H9 (cell line): ENCODE results near the gene SPRR1A. TPM values are rescaled to one million over a fixed set of nuclear protein-coding genes. Genes with fewer than 3 reads are reported as not detected.

Experiments
- DNase-seq: peaks from one replicate; pipeline ENCODE4 v3.0.0-alpha.2; 2017
- H2AFZ ChIP-seq: one replicate; pipeline ENCODE4 v1.6.1; 2013; ENCODE audit warnings: mild to moderate bottlenecking, low read length, control low read depth, moderate library complexity
- H2AK5ac ChIP-seq: 2 replicates; pipeline ENCODE4 v1.6.1; 2013; ENCODE audit warnings: low read length, control low read depth, mixed read lengths; ENCODE audit not compliant: insufficient read length
- H2BK120ac ChIP-seq: one replicate; pipeline ENCODE4 v1.6.1; 2013; ENCODE audit warnings: low read depth, mild to moderate bottlenecking, low read length, control low read depth, inconsistent platforms; ENCODE audit not compliant: poor library complexity, severe bottlenecking
- H2BK12ac ChIP-seq: 2 replicates; pipeline ENCODE4 v1.6.1; 2013; ENCODE audit warnings: low read length, control low read depth, mixed read lengths, low read depth; ENCODE audit not compliant: insufficient read length
- H2BK15ac ChIP-seq: 2 replicates; pipeline ENCODE4 v1.6.1; 2013; ENCODE audit warnings: low read depth, low read length, control low read depth
- H2BK20ac ChIP-seq: one replicate; pipeline ENCODE4 v1.6.1; 2013; ENCODE audit warnings: low read depth, mild to moderate bottlenecking, low read length, control low read depth, inconsistent platforms; ENCODE audit not compliant: poor library complexity, severe bottlenecking
- H2BK5ac ChIP-seq: 2 replicates; pipeline ENCODE4 v1.6.1; 2013; ENCODE audit warnings: low read length, control low read depth, mixed read lengths; ENCODE audit not compliant: insufficient read length
- H3K14ac ChIP-seq: 2 replicates; pipeline ENCODE4 v1.6.1; 2013; ENCODE audit warnings: low read length, control low read depth; ENCODE audit not compliant: insufficient read depth
- H3K18ac ChIP-seq: 2 replicates; pipeline ENCODE4 v1.6.1; 2013; ENCODE audit warnings: low read depth, mild to moderate bottlenecking, mixed read lengths, low read length, control low read depth; ENCODE audit not compliant: insufficient read length
- H3K23ac ChIP-seq: 2 replicates; pipeline ENCODE4 v1.6.1; 2013; ENCODE audit warnings: low read length, control low read depth, mixed read lengths, low read depth; ENCODE audit not compliant: insufficient read length
- H3K23me2 ChIP-seq: 2 replicates; pipeline ENCODE4 v1.6.1; 2013; ENCODE audit warnings: low read depth, mild to moderate bottlenecking, mixed read lengths, low read length, control low read depth; ENCODE audit not compliant: insufficient read length, poor library complexity, severe bottlenecking
- H3K27ac ChIP-seq: 2 replicates; pipeline ENCODE4 v1.5.1; 2013; ENCODE audit warnings: low read length, control low read depth, mixed read lengths, low read depth; ENCODE audit not compliant: insufficient read length
- H3K27me3 ChIP-seq: 2 replicates; pipeline ENCODE4 v1.6.1; 2013; ENCODE audit warnings: low read length, control low read depth, inconsistent platforms; ENCODE audit not compliant: insufficient read depth
- H3K4ac ChIP-seq: 2 replicates; pipeline ENCODE4 v1.6.1; 2013; ENCODE audit warnings: low read depth, mild to moderate bottlenecking, control low read depth, inconsistent platforms, low read length, moderate library complexity
- H3K4me1 ChIP-seq: 2 replicates; pipeline ENCODE4 v1.6.1; 2013; ENCODE audit warnings: low read length, control low read depth, inconsistent platforms; ENCODE audit not compliant: insufficient read depth
- H3K4me2 ChIP-seq: 2 replicates; pipeline ENCODE4 v1.6.1; 2013; ENCODE audit warnings: low read length, control low read depth, mixed read lengths; ENCODE audit not compliant: insufficient read length, insufficient read depth
- H3K56ac ChIP-seq: 2 replicates; pipeline ENCODE4 v1.6.1; 2013; ENCODE audit warnings: low read depth, mild to moderate bottlenecking, mixed read lengths, low read length, control low read depth; ENCODE audit not compliant: insufficient read length
- H3K79me1 ChIP-seq: 2 replicates; pipeline ENCODE4 v1.6.1; 2013; ENCODE audit warnings: low read depth, mild to moderate bottlenecking, moderate library complexity, low read length, control low read depth, inconsistent platforms; ENCODE audit not compliant: insufficient read depth, poor library complexity, severe bottlenecking
- H3K79me2 ChIP-seq: 2 replicates; pipeline ENCODE4 v1.6.1; 2013; ENCODE audit warnings: low read length, control low read depth, inconsistent platforms; ENCODE audit not compliant: insufficient read depth
- H3K9ac ChIP-seq: 2 replicates; pipeline ENCODE4 v1.6.1; 2013; ENCODE audit warnings: low read length, control low read depth, mixed read lengths; ENCODE audit not compliant: insufficient read length; ENCODE audit errors: extremely low read depth
- H3K9me3 ChIP-seq: one replicate; pipeline ENCODE4 v1.6.1; 2013; ENCODE audit warnings: low read depth, low read length, inconsistent platforms; ENCODE audit not compliant: control insufficient read depth
- H3T11ph ChIP-seq: one replicate; pipeline ENCODE4 v1.6.1; 2013; ENCODE audit warnings: mild to moderate bottlenecking, low read length, control low read depth, inconsistent platforms
- H4K20me1 ChIP-seq: one replicate; pipeline ENCODE4 v1.6.1; 2013; ENCODE audit not compliant: control insufficient read depth, insufficient read length, insufficient read depth
- H4K5ac ChIP-seq: 2 replicates; pipeline ENCODE4 v1.6.1; 2013; ENCODE audit warnings: low read depth, mild to moderate bottlenecking, mixed read lengths, low read length, control low read depth; ENCODE audit not compliant: insufficient read length
- H4K8ac ChIP-seq: replicated peaks from 2 replicates; pipeline ENCODE4 v1.6.1; 2013; ENCODE audit warnings: low read length, control low read depth, mixed read lengths, low read depth; ENCODE audit not compliant: insufficient read length
- H4K91ac ChIP-seq: 2 replicates; pipeline ENCODE4 v1.6.1; 2013; ENCODE audit warnings: low read depth, mild to moderate bottlenecking, moderate library complexity, mixed read lengths, low read length, control low read depth; ENCODE audit not compliant: insufficient read length
- H3K27ac Mint-ChIP-seq, 3 experiments: 2 replicates in 2 of 3; 3 replicates in 1 of 3; pipeline ENCODE4 v1.8.0; 2020 to 2021; ENCODE audit warnings: mixed read lengths in 3 of 3, mild to moderate bottlenecking in 1 of 3, moderate library complexity in 1 of 3
- H3K27me3 Mint-ChIP-seq: 2 replicates; pipeline ENCODE4 v1.8.0; 2021; ENCODE audit warnings: low read depth, mild to moderate bottlenecking, moderate library complexity, mixed read lengths
- H3K36me3 Mint-ChIP-seq, 3 experiments: 2 replicates in 2 of 3; 3 replicates in 1 of 3; pipeline ENCODE4 v1.8.0; 2020 to 2021; ENCODE audit warnings: low read depth in 3 of 3, mixed read lengths in 3 of 3; ENCODE audit not compliant: insufficient read depth in 1 of 3
- H3K4me1 Mint-ChIP-seq, 2 experiments: 2 replicates each; pipeline ENCODE4 v1.8.0; 2020; ENCODE audit warnings: mixed read lengths in 2 of 2
- H3K4me3 Mint-ChIP-seq, 2 experiments: 2 replicates in 1 of 2; 3 replicates in 1 of 2; pipeline ENCODE4 v1.8.0; 2020 to 2021; ENCODE audit warnings: mild to moderate bottlenecking in 2 of 2, mixed read lengths in 2 of 2, moderate library complexity in 1 of 2
- H3K9me3 Mint-ChIP-seq, 2 experiments: 2 replicates in 1 of 2; 3 replicates in 1 of 2; pipeline ENCODE4 v1.8.0; 2020; ENCODE audit warnings: mild to moderate bottlenecking in 2 of 2, mixed read lengths in 2 of 2, moderate library complexity in 1 of 2
- WGBS: extraction: QIAGEN DNeasy Blood & Tissue Kit; methylation state at CpG from one replicate; pipeline ENCODE4 v1.1.7; 2013; ENCODE audit warnings: missing lambda C conversion rate, low lambda C conversion rate, mixed read lengths; ENCODE audit not compliant: insufficient read length; ENCODE audit errors: extremely low coverage; 5-methylcytosine and 5-hydroxymethylcytosine counted together
- total RNA-seq: library from RNA; stranded (reverse); gene quantifications from 2 replicates; pipeline ENCODE4 v1.2.1, GENCODE V29; 2021
- TF ChIP-seq, protein P1 (sequence below): fragments of 200-600 bp; sonication (generic); conservative IDR thresholded peaks from 3 replicates; pipeline ENCODE4 v1.8.0; 2021; ENCODE audit warnings: antibody characterized with exemption, mild to moderate bottlenecking

Gene SPRR1A
- total RNA-seq, 1 experiment from 2014 or later, result not detected

DNA sequence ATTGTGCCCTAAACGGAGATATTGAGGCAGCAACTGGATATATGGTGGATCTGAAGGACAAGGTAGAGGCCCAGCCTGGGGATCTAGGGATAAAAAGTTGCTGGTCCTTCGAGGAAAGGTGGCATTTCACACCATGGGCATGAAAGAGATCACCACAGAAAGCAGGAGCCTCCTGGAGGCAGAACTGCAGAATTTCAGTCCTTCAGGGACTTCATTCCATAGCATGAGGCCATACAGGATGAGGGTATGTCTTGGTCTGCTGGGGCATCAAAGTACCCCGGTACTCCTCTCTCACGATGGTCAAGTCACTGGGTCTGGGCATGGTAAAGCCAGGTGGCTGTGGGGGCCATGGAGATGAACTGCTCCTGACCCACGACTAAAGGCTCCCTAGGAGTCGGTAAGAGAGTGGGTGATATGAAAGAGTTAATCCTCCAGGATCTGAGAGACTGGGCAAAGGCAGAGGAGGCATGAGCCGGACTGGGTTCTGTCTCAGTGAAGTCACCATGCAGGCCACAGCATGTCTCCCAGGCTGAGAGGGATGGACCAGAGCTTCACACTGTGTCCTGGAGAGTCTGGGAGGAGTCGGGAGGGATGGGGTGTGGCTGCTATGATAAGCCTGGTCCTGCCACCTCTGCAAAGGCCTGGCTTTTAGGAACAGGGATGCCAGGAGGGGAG, 42.7 kb upstream of the SPRR1A start:
- Histone ChIP-seq H2BK20ac (no peak overlapping the region), H3T11ph (no peak overlapping the region), H3K79me2 (no peaks in the 10 kb centered on the region), H3K23ac (no peak overlapping the region), H3K9ac (no peak overlapping the region), H4K20me1 (no peaks in the 10 kb centered on the region), H4K91ac (no peak overlapping the region), H2AFZ (no peak overlapping the region), H3K4me2 (no peak overlapping the region), H4K5ac (no peak overlapping the region), H3K56ac (peak overlapping the region; percentile 79), H2BK120ac (no peak overlapping the region), H2BK15ac (no peak overlapping the region), H2AK5ac (no peak overlapping the region), H3K4ac (no peak overlapping the region), H3K23me2 (no peaks in the 10 kb centered on the region), H2BK5ac (no peak overlapping the region), H2BK12ac (no peak overlapping the region), H3K18ac (no peak overlapping the region), H3K27me3 (no peaks in the 10 kb centered on the region), H3K4me1 (no peaks in the 10 kb centered on the region), H4K8ac (no peak overlapping the region), H3K79me1 (no peaks in the 10 kb centered on the region), H3K14ac (no peak overlapping the region; the same call in 1 of the 2 replicates), H3K27ac (no peak overlapping the region), H3K9me3 (no peaks in the 10 kb centered on the region)
- H3K4me3 Mint-ChIP-seq, result no peak overlapping the region
- WGBS, result no CpG with 5 or more reads among the region's 8 CpGs
- H3K36me3 Mint-ChIP-seq, result no peaks in the 10 kb centered on the region; a peak in 1 of 7 replicates
- no peak overlapping the region for H3K27ac Mint-ChIP-seq
- DNase-seq, result no peak
- no peaks in the 10 kb centered on the region; the same call in 1 of the 2 replicates for H3K27me3 Mint-ChIP-seq
- peaks cover 37 to 54% of the 10 kb centered on the region in 2 experiments for H3K9me3 Mint-ChIP-seq
- no peaks in the 10 kb centered on the region for H3K4me1 Mint-ChIP-seq
- TF ChIP-seq, protein P1, sequence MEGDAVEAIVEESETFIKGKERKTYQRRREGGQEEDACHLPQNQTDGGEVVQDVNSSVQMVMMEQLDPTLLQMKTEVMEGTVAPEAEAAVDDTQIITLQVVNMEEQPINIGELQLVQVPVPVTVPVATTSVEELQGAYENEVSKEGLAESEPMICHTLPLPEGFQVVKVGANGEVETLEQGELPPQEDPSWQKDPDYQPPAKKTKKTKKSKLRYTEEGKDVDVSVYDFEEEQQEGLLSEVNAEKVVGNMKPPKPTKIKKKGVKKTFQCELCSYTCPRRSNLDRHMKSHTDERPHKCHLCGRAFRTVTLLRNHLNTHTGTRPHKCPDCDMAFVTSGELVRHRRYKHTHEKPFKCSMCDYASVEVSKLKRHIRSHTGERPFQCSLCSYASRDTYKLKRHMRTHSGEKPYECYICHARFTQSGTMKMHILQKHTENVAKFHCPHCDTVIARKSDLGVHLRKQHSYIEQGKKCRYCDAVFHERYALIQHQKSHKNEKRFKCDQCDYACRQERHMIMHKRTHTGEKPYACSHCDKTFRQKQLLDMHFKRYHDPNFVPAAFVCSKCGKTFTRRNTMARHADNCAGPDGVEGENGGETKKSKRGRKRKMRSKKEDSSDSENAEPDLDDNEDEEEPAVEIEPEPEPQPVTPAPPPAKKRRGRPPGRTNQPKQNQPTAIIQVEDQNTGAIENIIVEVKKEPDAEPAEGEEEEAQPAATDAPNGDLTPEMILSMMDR, result peak; percentile 24; the same call in 1 of the 3 replicates
